ENCODE results near the gene C6orf52. TPM values are rescaled to one million over a fixed set of nuclear protein-coding genes. Genes with fewer than 3 reads are reported as not detected.
A peak's percentile ranks its signal among the peaks of the same experiment; 100 is the strongest.

C6orf52 gene
- total and polyA plus RNA-seq, 9 of the 15 experiments (the other 6 are each of a cell fraction or from before 2014, with no cell fraction given): 6.7 to 37.0 (median 11.1) TPM

DNA sequence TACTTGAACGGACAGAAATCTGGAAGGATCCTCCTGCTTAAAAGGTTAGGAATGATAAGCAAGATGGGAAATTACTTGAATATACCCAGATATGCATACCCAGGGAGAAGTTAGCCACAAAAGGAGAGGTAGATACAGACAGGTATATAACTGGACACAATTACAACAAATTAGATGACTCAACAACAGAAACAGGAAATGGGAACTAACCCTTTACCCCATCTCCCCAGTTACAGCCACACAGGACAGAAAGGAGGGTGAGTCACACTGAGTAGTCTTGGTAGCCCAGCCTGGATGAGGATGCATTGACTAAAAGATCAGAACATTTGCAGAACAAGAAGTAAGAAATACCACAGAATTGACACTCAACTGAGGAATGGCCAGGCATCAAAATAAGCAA is 61.2 kb downstream of the C6orf52 start (continued):
- TF ChIP-seq TSHZ1 (CRISPR knock-in tag; IDR thresholded peaks at IDR 0.05): no peak
- no peak for TF ChIP-seq KLF16 (IDR thresholded peaks at IDR 0.05)
- peak; percentile 17; the same call in 1 of the 2 replicates for TF ChIP-seq RFX1 (IDR thresholded peaks at IDR 0.05)
- TF ChIP-seq EGR1 (conservative IDR thresholded peaks at IDR 0.05): no peak
- no peak for TF ChIP-seq GMEB1 (CRISPR knock-in tag; IDR thresholded peaks at IDR 0.05)
- TF ChIP-seq NFATC3 (IDR thresholded peaks at IDR 0.05): no peak
- no peak for TF ChIP-seq EZH2 (IDR thresholded peaks at IDR 0.05; ENCODE audit: borderline replicate concordance, low read depth, low read length)
- TF ChIP-seq, protein P1, sequence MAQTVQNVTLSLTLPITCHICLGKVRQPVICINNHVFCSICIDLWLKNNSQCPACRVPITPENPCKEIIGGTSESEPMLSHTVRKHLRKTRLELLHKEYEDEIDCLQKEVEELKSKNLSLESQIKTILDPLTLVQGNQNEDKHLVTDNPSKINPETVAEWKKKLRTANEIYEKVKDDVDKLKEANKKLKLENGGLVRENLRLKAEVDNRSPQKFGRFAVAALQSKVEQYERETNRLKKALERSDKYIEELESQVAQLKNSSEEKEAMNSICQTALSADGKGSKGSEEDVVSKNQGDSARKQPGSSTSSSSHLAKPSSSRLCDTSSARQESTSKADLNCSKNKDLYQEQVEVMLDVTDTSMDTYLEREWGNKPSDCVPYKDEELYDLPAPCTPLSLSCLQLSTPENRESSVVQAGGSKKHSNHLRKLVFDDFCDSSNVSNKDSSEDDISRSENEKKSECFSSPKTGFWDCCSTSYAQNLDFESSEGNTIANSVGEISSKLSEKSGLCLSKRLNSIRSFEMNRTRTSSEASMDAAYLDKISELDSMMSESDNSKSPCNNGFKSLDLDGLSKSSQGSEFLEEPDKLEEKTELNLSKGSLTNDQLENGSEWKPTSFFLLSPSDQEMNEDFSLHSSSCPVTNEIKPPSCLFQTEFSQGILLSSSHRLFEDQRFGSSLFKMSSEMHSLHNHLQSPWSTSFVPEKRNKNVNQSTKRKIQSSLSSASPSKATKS (CRISPR knock-in tag; IDR thresholded peaks at IDR 0.05): no peak
- TF ChIP-seq ZNF696 (CRISPR knock-in tag; conservative IDR thresholded peaks at IDR 0.05): no peak
- peak; percentile 46; the same call in 1 of the 2 replicates for TF ChIP-seq NFE2 (IDR thresholded peaks at IDR 0.05; ENCODE audit: low read depth)
- TF ChIP-seq ZNF57 (CRISPR knock-in tag; IDR thresholded peaks at IDR 0.05): no peak
- TF ChIP-seq ATF7 (IDR thresholded peaks at IDR 0.05): no peak
- no peak for TF ChIP-seq KAT2B (IDR thresholded peaks at IDR 0.05; ENCODE audit: low read depth, low read length)
- TF ChIP-seq, protein P2, sequence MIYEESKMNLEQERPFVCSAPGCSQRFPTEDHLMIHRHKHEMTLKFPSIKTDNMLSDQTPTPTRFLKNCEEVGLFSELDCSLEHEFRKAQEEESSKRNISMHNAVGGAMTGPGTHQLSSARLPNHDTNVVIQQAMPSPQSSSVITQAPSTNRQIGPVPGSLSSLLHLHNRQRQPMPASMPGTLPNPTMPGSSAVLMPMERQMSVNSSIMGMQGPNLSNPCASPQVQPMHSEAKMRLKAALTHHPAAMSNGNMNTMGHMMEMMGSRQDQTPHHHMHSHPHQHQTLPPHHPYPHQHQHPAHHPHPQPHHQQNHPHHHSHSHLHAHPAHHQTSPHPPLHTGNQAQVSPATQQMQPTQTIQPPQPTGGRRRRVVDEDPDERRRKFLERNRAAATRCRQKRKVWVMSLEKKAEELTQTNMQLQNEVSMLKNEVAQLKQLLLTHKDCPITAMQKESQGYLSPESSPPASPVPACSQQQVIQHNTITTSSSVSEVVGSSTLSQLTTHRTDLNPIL (CRISPR knock-in tag; IDR thresholded peaks at IDR 0.05): no peak
- no peak for TF ChIP-seq ZNF133 (CRISPR knock-in tag; IDR thresholded peaks at IDR 0.05)
- peak; percentile 91 for TF ChIP-seq JUND (IDR thresholded peaks at IDR 0.05; ENCODE audit: borderline replicate concordance, low read depth, low read length)
- peak; percentile 94 for TF ChIP-seq JUND (tag; IDR thresholded peaks at IDR 0.05; ENCODE audit: borderline replicate concordance, low read depth, low read length)
- TF ChIP-seq, protein P3, sequence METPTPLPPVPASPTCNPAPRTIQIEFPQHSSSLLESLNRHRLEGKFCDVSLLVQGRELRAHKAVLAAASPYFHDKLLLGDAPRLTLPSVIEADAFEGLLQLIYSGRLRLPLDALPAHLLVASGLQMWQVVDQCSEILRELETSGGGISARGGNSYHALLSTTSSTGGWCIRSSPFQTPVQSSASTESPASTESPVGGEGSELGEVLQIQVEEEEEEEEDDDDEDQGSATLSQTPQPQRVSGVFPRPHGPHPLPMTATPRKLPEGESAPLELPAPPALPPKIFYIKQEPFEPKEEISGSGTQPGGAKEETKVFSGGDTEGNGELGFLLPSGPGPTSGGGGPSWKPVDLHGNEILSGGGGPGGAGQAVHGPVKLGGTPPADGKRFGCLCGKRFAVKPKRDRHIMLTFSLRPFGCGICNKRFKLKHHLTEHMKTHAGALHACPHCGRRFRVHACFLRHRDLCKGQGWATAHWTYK (CRISPR knock-in tag; IDR thresholded peaks at IDR 0.05): no peak
- TF ChIP-seq JUN (IDR thresholded peaks at IDR 0.05; ENCODE audit: borderline replicate concordance, low read depth, low read length): peak; percentile 81
- TF ChIP-seq JUN (CRISPR knock-in tag; IDR thresholded peaks at IDR 0.05; ENCODE audit: borderline replicate concordance): no peak
- peak; percentile 81 for TF ChIP-seq SPI1 (IDR thresholded peaks at IDR 0.05; ENCODE audit: borderline replicate concordance, low read depth, low read length)
